Renal cortical epithelial cell (primary cell): Measurements from ENCODE around the gene NCAPH2. TPM values are rescaled to one million over a fixed set of nuclear protein-coding genes. Genes with fewer than 3 reads are reported as not detected.

Source experiments
- DNase-seq: peaks from one replicate; pipeline ENCODE4 v3.0.0-alpha.2; 2011; ENCODE audit warnings: low read depth
- total RNA-seq: library from RNA; depleted of rRNA; stranded (reverse); fragments of >200 nt; gene quantifications from 2 replicates; pipeline ENCODE4 v1.2.3, GENCODE V29; 2014

The NCAPH2 gene
- total RNA-seq, 1 donor from 2014 or later = 16.7 TPM

GRCh38 chr22:50529416-50529896 lies 21.4 kb downstream of the NCAPH2 start:
- no peak for DNase-seq

DNA sequence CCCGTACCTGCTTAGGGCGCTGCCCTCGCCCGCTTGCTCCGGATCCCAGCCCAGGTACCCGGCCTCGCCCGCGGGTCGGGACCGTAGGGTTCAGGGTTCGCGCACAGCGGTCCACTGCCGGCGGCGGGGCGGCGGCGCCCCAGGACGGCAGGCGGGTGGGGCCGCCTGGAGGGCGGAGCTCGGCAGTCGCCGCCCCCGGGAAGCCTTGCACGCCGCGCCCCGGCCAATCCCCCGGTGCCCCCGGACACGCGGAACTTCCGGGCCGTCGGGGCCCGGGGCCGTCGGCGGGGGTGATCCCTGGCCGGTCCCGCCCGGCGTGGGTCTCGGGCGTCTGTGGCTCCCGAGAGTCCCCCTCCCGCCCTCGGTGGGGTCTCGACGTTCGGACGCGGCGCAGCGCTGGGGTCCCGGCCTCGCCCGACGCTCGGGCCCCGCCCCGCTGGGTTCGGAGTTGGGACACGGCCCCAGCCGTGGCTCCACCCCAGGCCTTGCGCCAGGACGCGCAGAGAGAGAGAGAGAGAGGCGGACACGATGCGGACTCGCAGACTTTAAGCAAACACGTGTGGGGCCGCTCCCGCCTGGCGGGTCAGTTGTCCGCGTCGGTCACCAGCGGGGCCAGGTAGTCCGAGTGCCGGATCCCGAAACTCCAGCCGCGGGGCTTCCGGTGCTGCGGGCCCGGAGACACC lies 22.0 kb downstream of the NCAPH2 start, which contains the start of gene TYMP:
Gene TYMP, minus strand, starts transcription at position 116 of the 683 bp plus-strand sequence. CDS start 303 bp downstream, outside the sequence.
- DNase-seq = peak; percentile 58

- DNase-seq = no peak
Observed at GRCh38 chr22:50530580-50530876, 22.5 kb downstream of the NCAPH2 start.

DNA sequence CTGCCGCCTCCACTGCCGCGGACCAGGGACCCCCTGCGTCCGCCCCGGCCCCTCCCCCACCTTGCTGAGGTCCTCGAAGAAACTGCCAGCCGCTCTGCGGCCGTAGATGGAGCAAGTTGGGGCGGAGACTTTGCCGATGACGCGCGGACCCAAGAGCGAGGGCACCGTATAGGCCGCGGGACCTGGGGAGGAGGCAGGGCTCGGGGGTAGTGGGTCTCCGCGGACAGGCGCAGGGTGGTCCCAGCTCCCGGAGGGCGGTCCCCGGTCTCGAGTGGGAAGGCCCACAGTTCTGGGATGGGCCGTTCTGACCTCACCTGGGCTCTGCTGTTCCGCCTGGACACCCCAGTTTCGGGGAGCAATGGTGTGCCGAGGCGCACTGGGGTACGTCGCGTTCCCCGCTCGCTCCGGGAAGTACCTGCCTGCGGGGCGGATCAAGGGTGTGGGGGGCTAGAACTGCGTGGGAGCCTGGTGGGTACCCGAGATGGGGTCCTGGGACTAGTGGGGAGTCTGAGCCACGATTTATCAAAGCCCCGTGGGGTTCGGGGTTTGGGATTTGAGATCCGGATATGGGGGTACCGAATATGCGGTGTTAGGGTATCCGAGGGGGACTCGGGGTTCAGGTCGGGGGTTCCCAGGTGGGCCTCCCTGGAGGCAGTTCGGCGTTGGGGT lies 23.0 kb downstream of the NCAPH2 start:
- peak; percentile 72 for DNase-seq

- no peak for DNase-seq
Observed at GRCh38 chr22:50531546-50531961, 23.5 kb downstream of the NCAPH2 start.

GRCh38 chr22:50531962-50532674 lies 24.1 kb downstream of the NCAPH2 start:
- peak; percentile 48 for DNase-seq

DNA sequence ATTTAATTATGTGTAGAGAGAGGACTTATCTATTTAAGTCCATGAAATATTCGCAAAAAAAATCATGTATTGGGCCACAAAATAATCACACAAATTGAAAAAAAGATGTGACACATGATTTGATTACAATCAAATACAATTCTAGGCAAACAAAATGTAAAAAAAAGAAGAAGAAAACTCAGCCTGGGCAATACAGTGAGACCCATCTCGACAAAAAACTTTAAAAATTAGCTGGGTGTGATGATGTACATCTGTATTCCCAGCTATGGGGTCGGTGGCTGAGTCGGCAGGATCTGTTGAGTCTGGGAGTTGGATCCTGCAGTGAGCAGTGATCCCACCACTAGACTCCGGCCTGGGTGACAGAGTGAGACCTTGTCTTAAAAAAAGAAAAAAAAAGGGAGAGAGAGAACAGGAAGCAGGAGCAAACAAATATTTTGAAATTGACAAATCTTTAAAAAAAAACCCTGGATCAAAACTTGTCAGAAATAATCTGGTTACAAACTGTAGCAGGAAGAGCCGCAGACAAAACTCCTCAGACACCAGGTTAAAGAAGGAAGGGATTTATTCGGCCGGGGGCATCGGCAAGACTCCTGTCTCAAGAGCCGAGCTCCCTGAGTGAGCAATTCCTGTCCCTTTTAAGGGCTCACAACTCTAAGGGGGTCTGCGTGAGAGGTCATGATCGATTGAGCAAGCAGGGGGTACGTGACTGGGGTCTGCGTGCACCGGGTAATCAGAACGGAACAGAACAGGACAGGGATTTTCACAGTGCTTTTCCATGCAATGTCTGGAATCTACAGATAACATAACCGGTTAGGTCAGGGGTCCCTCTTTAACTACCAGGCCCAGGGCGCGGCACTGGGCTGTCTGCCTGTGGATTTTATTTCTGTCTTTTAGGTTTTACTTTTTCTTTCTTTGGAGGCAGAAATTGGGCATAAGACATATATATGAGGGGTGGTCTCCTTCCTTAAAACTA lies 25.1 kb downstream of the NCAPH2 start:
- no peak for DNase-seq

DNA sequence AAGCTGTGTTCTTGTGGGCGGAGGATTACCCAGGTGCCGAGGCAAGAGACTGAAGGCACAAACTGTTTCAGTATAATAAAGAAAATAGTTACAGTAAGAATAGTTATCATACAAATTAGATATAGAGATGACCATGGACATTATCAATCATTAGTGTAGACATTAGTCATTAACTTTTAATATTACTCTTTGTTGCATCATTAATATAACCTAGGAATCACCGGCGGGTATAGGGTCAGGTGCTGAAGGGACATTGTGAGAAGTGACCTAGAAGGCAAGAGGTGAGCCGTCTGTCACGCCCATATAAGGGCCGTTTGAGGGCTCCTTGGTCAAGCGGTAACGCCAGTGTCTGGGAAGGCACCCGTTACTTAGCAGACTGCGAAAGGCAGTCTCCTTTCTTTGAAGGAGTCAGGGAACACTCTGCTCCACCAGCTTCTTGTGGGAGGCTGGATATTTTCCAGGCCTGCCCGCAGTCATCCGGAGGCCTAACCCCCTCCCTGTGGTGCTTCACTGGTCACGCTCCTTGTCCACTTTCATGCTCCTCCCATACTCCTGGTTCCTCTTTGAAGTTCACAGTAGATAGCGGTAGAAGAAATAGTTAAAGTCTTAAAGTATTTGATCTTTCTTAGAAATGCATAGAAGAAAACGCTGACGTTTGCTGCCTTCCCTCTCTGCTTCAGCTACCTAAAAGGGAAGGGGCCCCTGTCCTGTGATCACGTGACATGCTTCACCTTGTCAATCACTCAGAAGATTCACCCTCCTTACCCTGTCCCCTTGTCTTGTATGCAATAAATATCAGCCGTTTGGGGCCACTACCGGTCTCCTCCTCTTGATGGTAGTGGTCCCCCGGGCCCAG lies 26.1 kb downstream of the NCAPH2 start:
- peak; percentile 79 for DNase-seq

- no peak for DNase-seq
Observed at GRCh38 chr22:50535113-50535512, 27.1 kb downstream of the NCAPH2 start.

DNA sequence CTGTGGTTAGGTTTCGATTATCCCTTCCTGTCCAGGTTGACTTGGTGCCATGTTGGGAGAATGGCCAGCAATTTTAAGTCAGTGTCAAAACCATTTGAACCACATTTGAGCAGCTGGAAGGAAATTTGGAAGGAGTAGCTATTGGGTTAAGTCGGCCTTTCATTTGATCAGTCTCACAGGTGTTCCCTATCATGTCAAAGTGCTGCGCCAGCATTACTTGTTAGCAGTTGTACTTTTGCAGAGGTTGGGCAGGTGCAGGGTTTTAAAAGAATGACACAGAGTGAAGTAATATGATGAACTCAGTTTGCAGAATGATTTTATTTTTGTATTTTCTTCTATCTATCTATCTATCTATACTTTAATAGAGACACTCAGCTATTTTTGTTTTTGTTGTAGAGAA lies 28.2 kb downstream of the NCAPH2 start:
- no peak for DNase-seq

DNA sequence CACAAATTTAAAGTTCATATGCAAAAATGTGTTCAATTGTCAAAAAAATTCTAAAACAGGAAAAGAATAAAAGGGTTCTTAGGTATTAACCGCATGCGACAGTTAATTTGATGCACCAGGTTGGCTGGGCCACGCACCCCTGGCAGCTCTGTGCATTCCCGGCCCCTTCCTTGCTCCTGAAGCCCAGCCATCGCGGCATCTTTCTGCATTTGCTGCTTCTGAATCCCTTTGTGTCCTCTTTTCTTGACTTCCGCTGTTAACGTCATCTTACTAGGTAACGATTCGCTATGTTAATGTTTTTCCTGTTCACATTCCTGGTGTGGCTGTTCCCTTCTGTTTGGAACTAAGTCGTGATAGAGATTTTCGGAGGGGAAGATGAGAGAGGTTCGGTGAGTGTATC lies 29.7 kb downstream of the NCAPH2 start:
- no peak for DNase-seq

GRCh38 chr22:50540381-50540780 lies 32.4 kb downstream of the NCAPH2 start:
- DNase-seq = no peak

DNA sequence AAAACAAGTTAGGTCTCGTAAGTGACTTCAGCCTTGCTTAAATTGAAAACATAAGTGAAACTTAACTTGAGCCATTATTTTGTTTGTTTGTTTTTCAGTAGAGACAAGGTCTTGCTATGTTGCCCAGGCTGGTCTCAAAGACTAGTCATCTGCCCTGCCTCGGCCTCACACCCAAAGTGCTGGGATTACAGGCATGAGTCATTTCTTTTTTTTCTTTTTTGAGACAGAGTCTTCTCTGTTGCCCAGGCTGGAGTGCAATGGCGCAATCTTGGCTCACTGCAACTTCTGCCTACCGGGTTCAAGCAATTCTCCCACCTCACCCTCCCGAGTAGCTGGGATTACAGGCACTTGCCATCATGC lies 33.6 kb downstream of the NCAPH2 start:
- peak; percentile 87 for DNase-seq

GRCh38 chr22:50542416-50542927 lies 34.4 kb downstream of the NCAPH2 start:
- DNase-seq = no peak

DNA sequence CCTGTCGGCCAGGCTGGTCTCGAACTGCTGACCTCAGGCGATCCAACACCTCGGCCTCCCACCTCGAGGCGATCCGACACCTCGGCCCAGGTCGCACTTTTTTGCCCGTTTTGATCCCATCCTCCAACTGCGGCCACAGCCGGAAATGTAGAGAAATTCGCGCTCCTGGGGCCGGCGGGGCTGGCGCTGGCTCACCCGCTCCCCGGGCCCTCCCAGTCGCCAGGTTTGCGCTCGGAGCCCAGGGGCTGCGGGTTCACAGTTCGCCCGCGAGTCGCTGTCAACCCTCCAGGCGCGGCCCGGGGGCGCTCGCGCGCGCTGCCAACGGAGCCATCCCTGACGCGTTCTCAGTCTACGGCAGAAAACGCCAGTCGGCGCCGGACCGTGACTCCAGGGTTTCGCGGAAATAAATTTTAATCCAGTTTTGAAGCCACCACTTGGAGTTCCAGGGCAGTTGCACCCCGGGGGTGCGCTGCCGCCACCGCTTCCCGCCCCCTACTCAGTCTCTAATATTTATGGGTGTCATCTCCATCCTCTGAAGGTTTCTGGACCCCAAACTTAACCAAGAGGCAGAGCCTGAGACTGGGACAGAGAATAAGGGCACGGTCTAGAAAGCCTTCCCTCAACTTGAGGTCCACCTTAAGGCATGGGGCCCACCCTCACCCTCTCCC lies 36.2 kb downstream of the NCAPH2 start:
- no peak for DNase-seq

DNA sequence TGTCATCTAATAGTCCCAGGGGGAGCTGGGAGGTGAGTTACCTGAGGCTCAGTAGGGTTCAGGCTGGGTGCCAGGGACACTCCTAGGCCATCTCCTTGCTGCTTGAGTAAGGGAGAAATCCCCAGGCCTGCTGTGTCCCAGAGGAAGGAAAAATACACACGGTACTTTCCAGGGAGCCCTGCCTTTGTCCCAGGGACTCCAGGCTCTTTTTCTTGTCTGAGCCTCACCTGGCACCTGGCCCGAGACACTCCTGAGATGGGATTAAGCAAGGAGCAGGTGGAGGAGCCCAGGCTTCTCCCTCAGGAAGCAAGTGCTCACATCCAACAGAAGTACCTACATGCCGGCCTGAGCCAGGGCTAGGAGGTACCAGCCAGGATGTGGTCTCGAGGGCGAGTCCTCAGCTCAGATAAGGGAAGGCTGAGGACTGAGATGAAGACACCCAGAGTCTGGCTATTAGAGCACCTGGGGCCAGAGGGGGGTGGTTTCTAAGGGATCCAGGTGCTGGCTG lies 36.8 kb downstream of the NCAPH2 start:
- DNase-seq = no peak

GRCh38 chr22:50545522-50546325 lies 37.7 kb downstream of the NCAPH2 start, which contains the start of gene KLHDC7B:
KLHDC7B (plus strand) TSS chr22:50545899; CDS start chr22:50546244, 345 bp downstream.
- no peak for DNase-seq
